HCT116 (cell line): ENCODE results near the gene PAK1IP1. TPM values are rescaled to one million over a fixed set of nuclear protein-coding genes. Genes with fewer than 3 reads are reported as not detected.

Experiments
- ATAC-seq: fragments of 200-7000 bp; cut with Tn5 transposase; 2 replicates; pipeline ENCODE4 v1.9.1; 2020; ENCODE audit warnings: mild to moderate bottlenecking, moderate library complexity
- BruUV-seq: library from RNA; stranded (reverse); fragments of 400-500 nt; replicated peaks from 2 replicates; lab custom pipeline; 2021; lab: Mats Ljungman, UMichigan
- CTCF ChIA-PET: fragments of 300-600 bp; sonication (Branson Sonifier 250); formaldehyde crosslinking; loops from one replicate; lab custom pipeline; 2021; ENCODE audit warnings: antibody characterized with exemption; lab: Charles Lee
- POLR2A ChIA-PET: fragments of 300-600, 350-600 bp; sonication (Branson Sonifier 250); formaldehyde crosslinking; loops from one replicate; lab custom pipeline; 2021; ENCODE audit warnings: antibody characterized with exemption; lab: Charles Lee
- RAD21 ChIA-PET, 2 experiments: fragments of 300-600 bp; sonication (Branson Sonifier 250); formaldehyde crosslinking; loops; one replicate each; lab custom pipeline; 2023; ENCODE audit warnings: low total read pairs in 2 of 2; ENCODE audit not compliant: uncharacterized antibody in 2 of 2, unreplicated experiment in 2 of 2, low non-redundant PET in 1 of 2; lab: Charles Lee
- DNase-seq: peaks from one replicate; pipeline ENCODE4 v3.0.0-alpha.2; 2010; ENCODE audit warnings: low read depth, low spot score
- H2AFZ ChIP-seq: fragments of 200-600 bp; shearing (Covaris generic), sonication (generic); 2 replicates; pipeline ENCODE4 v1.6.1; 2017; ENCODE audit warnings: low read depth, mixed run types, mixed read lengths, antibody characterized with exemption, low read length; ENCODE audit not compliant: poor library complexity, severe bottlenecking
- H3K27ac ChIP-seq: 2 replicates; pipeline ENCODE4 v1.5.1; 2012; ENCODE audit warnings: low read depth, low read length
- H3K27me3 ChIP-seq: fragments of 200-600 bp; sonication (generic); 2 replicates; pipeline ENCODE4 v1.6.1; 2016; ENCODE audit warnings: mixed run types, low read length, mixed read lengths; ENCODE audit not compliant: insufficient read depth
- H3K36me3 ChIP-seq, 2 experiments: fragments of 200-500 bp in 1 of 2; fragments of 200-600 bp in 1 of 2; sonication (Bioruptor generic) in 1 of 2; sonication (generic) in 1 of 2; 2 replicates each; pipeline versions ENCODE4 v1.5.1 to v1.6.1; 2014 to 2016; ENCODE audit warnings: low read length in 2 of 2, inconsistent platforms in 1 of 2, mixed read lengths in 1 of 2, mixed run types in 1 of 2; ENCODE audit not compliant: insufficient read depth in 2 of 2, control insufficient read depth in 1 of 2
- H3K4me1 ChIP-seq, 2 experiments: fragments of 200-600 bp in 1 of 2; sonication (generic) in 1 of 2; 2 replicates each; pipeline versions ENCODE4 v1.5.1 to v1.6.1; 2012 to 2017; ENCODE audit warnings: low read length in 2 of 2, inconsistent platforms in 1 of 2, mild to moderate bottlenecking in 1 of 2, mixed read lengths in 1 of 2, mixed run types in 1 of 2, moderate library complexity in 1 of 2; ENCODE audit not compliant: insufficient read depth in 2 of 2, control insufficient read depth in 1 of 2
- H3K4me2 ChIP-seq: fragments of 200-600 bp; sonication (generic); 2 replicates; pipeline ENCODE4 v1.6.1; 2017; ENCODE audit warnings: mixed run types, low read length, mixed read lengths
- H3K4me3 ChIP-seq, 2 experiments: fragments of 200-600 bp in 1 of 2; sonication (generic) in 1 of 2; replicated peaks in 1 of 2; 2 replicates each; pipeline ENCODE4 v1.5.1; 2011 to 2016; ENCODE audit warnings: low read length in 2 of 2, control low read depth in 1 of 2, low read depth in 1 of 2, mild to moderate bottlenecking in 1 of 2, mixed read lengths in 1 of 2, mixed run types in 1 of 2
- H3K79me2 ChIP-seq: fragments of 200-600 bp; sonication (generic); 2 replicates; pipeline ENCODE4 v1.6.1; 2017; ENCODE audit warnings: mild to moderate bottlenecking, mixed run types, low read length, moderate library complexity, mixed read lengths; ENCODE audit not compliant: insufficient read depth
- H3K9ac ChIP-seq: fragments of 200-600 bp; sonication (generic); 2 replicates; pipeline ENCODE4 v1.6.1; 2016; ENCODE audit warnings: low read length, mixed read lengths
- H3K9me2 ChIP-seq: fragments of 200-600 bp; sonication (generic), shearing (Covaris generic); 2 replicates; pipeline ENCODE4 v1.6.1; 2017; ENCODE audit warnings: mixed run types, mild to moderate bottlenecking, moderate library complexity; ENCODE audit not compliant: insufficient read depth
- H3K9me3 ChIP-seq, 2 experiments: fragments of 200-500 bp in 1 of 2; fragments of 200-600 bp in 1 of 2; sonication (Bioruptor generic) in 1 of 2; sonication (generic) in 1 of 2; 2 replicates each; pipeline ENCODE4 v1.6.1; 2014 to 2017; ENCODE audit warnings: low read length in 2 of 2, mixed read lengths in 2 of 2, inconsistent platforms in 1 of 2, low read depth in 1 of 2, mild to moderate bottlenecking in 1 of 2, mixed run types in 1 of 2, moderate library complexity in 1 of 2; ENCODE audit not compliant: control insufficient read depth in 1 of 2, insufficient read depth in 1 of 2
- H4K20me1 ChIP-seq: fragments of 200-600 bp; sonication (generic), shearing (Covaris generic); 2 replicates; pipeline ENCODE4 v1.6.1; 2017; ENCODE audit warnings: mixed run types, mild to moderate bottlenecking, moderate library complexity; ENCODE audit not compliant: insufficient read depth
- ATF3 ChIP-seq: IDR thresholded peaks from 2 replicates; pipeline ENCODE4 v1.6.1; 2012
- CEBPB ChIP-seq: IDR thresholded peaks from 2 replicates; pipeline ENCODE4 v1.6.1; 2012; ENCODE audit warnings: low read depth
- CTCF ChIP-seq, 3 experiments: fragments of 200-600 bp in 1 of 3; sonication (generic) in 1 of 3; IDR thresholded peaks in 2 of 3; conservative IDR thresholded peaks in 1 of 3; 2 replicates each; pipeline ENCODE4 v1.5.1; 2012 to 2017; ENCODE audit warnings: low read depth in 2 of 3, low read length in 2 of 3, antibody characterized with exemption in 1 of 3, borderline replicate concordance in 1 of 3, control low read depth in 1 of 3, mild to moderate bottlenecking in 1 of 3, mixed read lengths in 1 of 3, mixed run types in 1 of 3, moderate library complexity in 1 of 3; ENCODE audit not compliant: insufficient read depth in 1 of 3
- EGR1 ChIP-seq: IDR thresholded peaks from 2 replicates; pipeline ENCODE4 v1.6.1; 2012; ENCODE audit warnings: low read depth
- ELF1 ChIP-seq: IDR thresholded peaks from 2 replicates; pipeline ENCODE4 v1.6.1; 2012; ENCODE audit warnings: low read depth, borderline replicate concordance
- EZH2 ChIP-seq: fragments of 200-600 bp; sonication (generic); IDR thresholded peaks from 2 replicates; pipeline ENCODE4 v1.6.1; 2017; ENCODE audit warnings: antibody characterized with exemption, mixed run types
- EZH2phosphoT487 ChIP-seq: fragments of 200-600 bp; IDR thresholded peaks from 2 replicates; pipeline ENCODE4 v1.6.1; 2018; ENCODE audit warnings: antibody characterized with exemption, borderline replicate concordance
- JUND ChIP-seq: IDR thresholded peaks from 2 replicates; pipeline ENCODE4 v1.6.1; 2012
- MAX ChIP-seq: IDR thresholded peaks from 2 replicates; pipeline ENCODE4 v1.6.1; 2012
- POLR2A ChIP-seq: IDR thresholded peaks from 2 replicates; pipeline ENCODE4 v1.7.0; 2011; ENCODE audit warnings: borderline replicate concordance; ENCODE audit not compliant: insufficient read depth, insufficient read length; ENCODE audit errors: extremely low read depth
- POLR2AphosphoS5 ChIP-seq: IDR thresholded peaks from 2 replicates; pipeline ENCODE4 v1.6.1; 2011; ENCODE audit warnings: mild to moderate bottlenecking, low read depth, low read length, moderate library complexity
- RAD21 ChIP-seq: IDR thresholded peaks from 2 replicates; pipeline ENCODE4 v1.6.1; 2012; ENCODE audit warnings: low read depth, mild to moderate bottlenecking
- REST ChIP-seq: IDR thresholded peaks from 2 replicates; pipeline ENCODE4 v1.6.1; 2012; ENCODE audit warnings: low read depth
- SIN3A ChIP-seq: IDR thresholded peaks from 2 replicates; pipeline ENCODE4 v1.6.1; 2012; ENCODE audit warnings: low read depth
- SP1 ChIP-seq: IDR thresholded peaks from 2 replicates; pipeline ENCODE4 v1.6.1; 2012; ENCODE audit warnings: low read depth
- SRF ChIP-seq: IDR thresholded peaks from 2 replicates; pipeline ENCODE4 v1.6.1; 2012; ENCODE audit warnings: low read depth
- YY1 ChIP-seq: IDR thresholded peaks from 2 replicates; pipeline ENCODE4 v1.6.1; 2011; ENCODE audit warnings: low read length, low read depth, moderate library complexity, mild to moderate bottlenecking; ENCODE audit not compliant: insufficient replicate concordance; ENCODE audit errors: extremely low read depth
- ZBTB33 ChIP-seq: IDR thresholded peaks from 2 replicates; pipeline ENCODE4 v1.6.1; 2011; ENCODE audit warnings: mild to moderate bottlenecking, low read length, moderate library complexity; ENCODE audit not compliant: insufficient replicate concordance; ENCODE audit errors: extremely low read depth
- ZFX ChIP-seq: fragments of 450-650 bp; IDR thresholded peaks from 2 replicates; pipeline ENCODE4 v1.6.1; 2017
- ZNF274 ChIP-seq: fragments of 200-500 bp; sonication (Bioruptor generic); IDR thresholded peaks from 2 replicates; pipeline ENCODE4 v1.6.1; 2014; ENCODE audit warnings: mild to moderate bottlenecking, low read depth, low read length, inconsistent platforms
- intact Hi-C: fragments of 100-400 bp; cut with micrococcal nuclease; formaldehyde crosslinking; loops from 2 replicates; pipeline ENCODE4 v1.10.0; 2022
- total RNA-seq: library from RNA; stranded (reverse); gene quantifications from one replicate; pipeline ENCODE4 v1.2.1, GENCODE V29; 2021; ENCODE audit not compliant: unreplicated experiment

PAK1IP1 gene
- total RNA-seq, 1 experiment from 2014 or later: 24.3 TPM

GRCh38 chr6:10719964-10720264 is 25.1 kb downstream of the PAK1IP1 start:
- RAD21 ChIA-PET: no interaction called here
- Histone ChIP-seq H3K27me3 (no peaks in the 10 kb centered on the region), H3K79me2 (peaks cover 12% of the 10 kb centered on the region), H3K36me3 (no peaks in the 10 kb centered on the region), H3K4me1 (peaks cover 12 to 21% of the 10 kb centered on the region in 2 experiments; a peak in 3 of 4 replicates), H3K9me2 (no peaks in the 10 kb centered on the region), H3K27ac (no peak overlapping the region; the same call in 1 of the 2 replicates), H4K20me1 (no peaks in the 10 kb centered on the region), H3K4me2 (no peak overlapping the region), H3K9ac (no peak overlapping the region), H2AFZ (no peak overlapping the region), H3K9me3 (peaks cover 0 to 10% of the 10 kb centered on the region in 2 experiments; a peak in 1 of 4 replicates), H3K4me3 (no peak overlapping the region)
- intact Hi-C loops: no loop called here
- no TSS peak for BruUV-seq
- no peak for DNase-seq
- no peak for TF ChIP-seq ATF3
- TF ChIP-seq ELF1: no peak
- TF ChIP-seq REST: no peak
- TF ChIP-seq EGR1: no peak
- TF ChIP-seq RAD21: no peak
- no peak for TF ChIP-seq MAX
- no peak for TF ChIP-seq EZH2
- TF ChIP-seq JUND: no peak
- no peak for TF ChIP-seq POLR2A
- no peak for TF ChIP-seq CEBPB
- no peak for TF ChIP-seq EZH2phosphoT487
- no peak for TF ChIP-seq ZFX
- no peak for TF ChIP-seq POLR2AphosphoS5
- no peak for TF ChIP-seq SRF
- no peak for TF ChIP-seq CTCF (IDR thresholded peaks at IDR 0.05 in 2 of 3, conservative IDR thresholded peaks at IDR 0.05 in 1 of 3; ENCODE audit: borderline replicate concordance in 1 of 3, insufficient read depth in 1 of 3, low read depth in 2 of 3, low read length in 2 of 3)
- TF ChIP-seq YY1: no peak
- TF ChIP-seq SIN3A: no peak
- no peak for TF ChIP-seq ZNF274
- TF ChIP-seq ZBTB33: no peak
- TF ChIP-seq SP1: no peak
- no peak for ATAC-seq
- CTCF ChIA-PET: no interaction called here
- POLR2A ChIA-PET: no interaction called here
